ENCODE data around the gene FITM2. TPM values are rescaled to one million over a fixed set of nuclear protein-coding genes. Genes with fewer than 3 reads are reported as not detected.

Gene FITM2
- total RNA-seq, 1 experiment from 2014 or later, result 7.4 TPM

GRCh38 chr20:44314870-44315269 lies 3.9 kb upstream of the FITM2 start:
- no peaks in the 10 kb centered on the region for H3K9me3 ChIP-seq (ENCODE audit: insufficient read depth, low read depth)
- DNase-seq, result no peak
- peaks cover 3% of the 10 kb centered on the region; the same call in 1 of the 2 replicates for H3K79me2 ChIP-seq (ENCODE audit: low read depth)
- H2AFZ ChIP-seq, result no peak overlapping the region
- ChIA-PET POLR2A (ENCODE audit: unreplicated experiment) (interaction anchor here (0.6 kb wide), 1 partner anchor 365 kb away, joined by 6 read pairs; no protein-coding TSS in a partner anchor), CTCF (interaction anchor here (0.7 kb wide), 1 partner anchor 197 kb away, joined by 11 read pairs; no protein-coding TSS in a partner anchor)
- H3K36me3 ChIP-seq (ENCODE audit: low read depth), result no peaks in the 10 kb centered on the region
- peaks cover 15% of the 10 kb centered on the region; the same call in 1 of the 2 replicates for H3K27me3 ChIP-seq (ENCODE audit: insufficient read depth, low read depth)
- H3K9me2 ChIP-seq (ENCODE audit: insufficient read depth), result no peaks in the 10 kb centered on the region
- no peak overlapping the region for H3K4me3 ChIP-seq
- no peak overlapping the region for H3K27ac ChIP-seq
- H3K4me1 ChIP-seq (replicated peaks; ENCODE audit: insufficient read depth), result peaks cover 6% of the 10 kb centered on the region
- no peak overlapping the region for H3K4me2 ChIP-seq
- H4K20me1 ChIP-seq (ENCODE audit: insufficient read depth), result no peaks in the 10 kb centered on the region
- intact Hi-C loops (cut with micrococcal nuclease; ENCODE audit: unreplicated experiment), result loop anchor here (10.0 kb wide), 1 partner anchor 150 kb away; no protein-coding TSS in a partner anchor
- BruUV-seq (replicated peaks), result no TSS peak
- no peak for TF ChIP-seq EZH2 (IDR thresholded peaks at IDR 0.05; ENCODE audit: low read depth)
- TF ChIP-seq CTCF (conservative IDR thresholded peaks at IDR 0.05), result no peak
- H3F3A ChIP-seq (ENCODE audit: insufficient read depth, low read depth), result no peaks in the 10 kb centered on the region

- CTCF ChIA-PET, result interaction anchor here (0.9 to 2.6 kb wide), 3 partner anchors 17 to 115 kb away, joined by 4 to 28 read pairs (median 5); no protein-coding TSS in a partner anchor
- Histone ChIP-seq H3K27me3 (ENCODE audit: insufficient read depth, low read depth) (no peaks in the 10 kb centered on the region), H3K27ac (no peak overlapping the region), H3K4me3 (peak overlapping the region; percentile 69), H3K9me3 (ENCODE audit: insufficient read depth, low read depth) (no peaks in the 10 kb centered on the region), H3K36me3 (ENCODE audit: low read depth) (no peaks in the 10 kb centered on the region), H3K4me2 (peak overlapping the region; percentile 93), H3F3A (ENCODE audit: insufficient read depth, low read depth) (no peaks in the 10 kb centered on the region), H3K79me2 (ENCODE audit: low read depth) (peaks cover 3% of the 10 kb centered on the region; the same call in 1 of the 2 replicates), H2AFZ (peak overlapping the region; percentile 91), H4K20me1 (ENCODE audit: insufficient read depth) (no peaks in the 10 kb centered on the region), H3K4me1 (replicated peaks; ENCODE audit: insufficient read depth) (peaks cover 10% of the 10 kb centered on the region), H3K9me2 (ENCODE audit: insufficient read depth) (no peaks in the 10 kb centered on the region)
- DNase-seq, result peak in 1 of 2 experiments; percentile 16
- BruUV-seq (replicated peaks), result TSS peak; percentile 56
- POLR2A ChIA-PET (ENCODE audit: unreplicated experiment), result no interaction called here
- TF ChIP-seq EZH2 (IDR thresholded peaks at IDR 0.05; ENCODE audit: low read depth), result no peak
- TF ChIP-seq CTCF (conservative IDR thresholded peaks at IDR 0.05), result no peak
- intact Hi-C loops (cut with micrococcal nuclease; ENCODE audit: unreplicated experiment), result loop anchor here (2.0 to 10.0 kb wide), 2 partner anchors 155 to 193 kb away; no protein-coding TSS in a partner anchor
These were observed 989 bp downstream of the FITM2 start for GRCh38 chr20:44309763-44310663.

- Histone ChIP-seq H3K36me3 (ENCODE audit: low read depth) (no peaks in the 10 kb centered on the region), H2AFZ (no peak overlapping the region), H3F3A (ENCODE audit: insufficient read depth, low read depth) (no peaks in the 10 kb centered on the region), H3K4me3 (no peak overlapping the region), H3K27ac (no peak overlapping the region), H4K20me1 (ENCODE audit: insufficient read depth) (no peaks in the 10 kb centered on the region), H3K9me3 (ENCODE audit: insufficient read depth, low read depth) (no peaks in the 10 kb centered on the region), H3K4me1 (replicated peaks; ENCODE audit: insufficient read depth) (peaks cover 10% of the 10 kb centered on the region), H3K9me2 (ENCODE audit: insufficient read depth) (no peaks in the 10 kb centered on the region), H3K4me2 (no peak overlapping the region), H3K27me3 (ENCODE audit: insufficient read depth, low read depth) (no peaks in the 10 kb centered on the region), H3K79me2 (ENCODE audit: low read depth) (peaks cover 3% of the 10 kb centered on the region; the same call in 1 of the 2 replicates)
- intact Hi-C loops (cut with micrococcal nuclease; ENCODE audit: unreplicated experiment), result no loop called here
- BruUV-seq (replicated peaks), result no TSS peak
- POLR2A ChIA-PET (ENCODE audit: unreplicated experiment), result no interaction called here
- DNase-seq, result no peak
- TF ChIP-seq CTCF (conservative IDR thresholded peaks at IDR 0.05), result no peak
- TF ChIP-seq EZH2 (IDR thresholded peaks at IDR 0.05; ENCODE audit: low read depth), result no peak
- CTCF ChIA-PET, result no interaction called here
These were observed 4.1 kb downstream of the FITM2 start for GRCh38 chr20:44306927-44307326.

Data from PC-9 (cell line).